DND-41 (cell line): ENCODE data around the gene NLRC3.

Experiments used
- CTCF ChIP-seq: IDR thresholded peaks from 2 replicates; pipeline ENCODE4 v1.5.1; 2012; ENCODE audit warnings: borderline replicate concordance, low read length, moderate library complexity, mild to moderate bottlenecking; ENCODE audit not compliant: poor library complexity, severe bottlenecking; ENCODE audit errors: extremely low read depth
- EZH2 ChIP-seq: IDR thresholded peaks from 3 replicates; pipeline ENCODE4 v1.6.1; 2012; ENCODE audit warnings: borderline replicate concordance, low read depth, mild to moderate bottlenecking, moderate library complexity, low read length, inconsistent platforms; ENCODE audit not compliant: severe bottlenecking

- TF ChIP-seq CTCF (no peak), EZH2 (no peak)
Observed at GRCh38 chr16:3623642-3624041, 46.4 kb upstream of the NLRC3 start.
